ENCODE data around the gene CPLX3.
A peak's percentile ranks its signal among the peaks of the same experiment; 100 is the strongest.

CPLX3 gene

GRCh38 chr15:74826921-74827320, 494 bp downstream of the CPLX3 start:
- TF ChIP-seq YY1 (IDR thresholded peaks at IDR 0.05; ENCODE audit: insufficient read depth, insufficient read length): no peak
- TF ChIP-seq SUZ12 (IDR thresholded peaks at IDR 0.05; ENCODE audit: extremely low read depth, insufficient read depth, insufficient read length): no peak
- no peak for TF ChIP-seq ZNF274 (IDR thresholded peaks at IDR 0.05; ENCODE audit: low read depth, low read length)
- Histone ChIP-seq H3K9ac (ENCODE audit: insufficient read length, low read depth) (no peak overlapping the region), H3K9me3 (ENCODE audit: insufficient read depth, low read length) (no peaks in the 10 kb centered on the region), H3K27me3 (ENCODE audit: insufficient read depth, insufficient read length) (peaks cover 48% of the 10 kb centered on the region), H3K4me1 (ENCODE audit: insufficient read depth, insufficient read length) (peaks cover 3% of the 10 kb centered on the region), H3K4me3 (ENCODE audit: insufficient read length, low read depth) (no peak overlapping the region), H3K36me3 (ENCODE audit: insufficient read depth, insufficient read length, low read length) (no peaks in the 10 kb centered on the region)
- DNase-seq (ENCODE audit: low read depth, low spot score): no peak

GRCh38 chr15:74827614-74828013, 1.2 kb downstream of the CPLX3 start:
- TF ChIP-seq SUZ12 (IDR thresholded peaks at IDR 0.05; ENCODE audit: extremely low read depth, insufficient read depth, insufficient read length) (no peak), YY1 (IDR thresholded peaks at IDR 0.05; ENCODE audit: insufficient read depth, insufficient read length) (no peak), ZNF274 (IDR thresholded peaks at IDR 0.05; ENCODE audit: low read depth, low read length) (no peak)
- Histone ChIP-seq H3K36me3 (ENCODE audit: insufficient read depth, insufficient read length, low read length) (no peaks in the 10 kb centered on the region), H3K4me1 (ENCODE audit: insufficient read depth, insufficient read length) (peaks cover 2% of the 10 kb centered on the region), H3K9ac (ENCODE audit: insufficient read length, low read depth) (no peak overlapping the region), H3K4me3 (ENCODE audit: insufficient read length, low read depth) (no peak overlapping the region), H3K9me3 (ENCODE audit: insufficient read depth, low read length) (no peaks in the 10 kb centered on the region), H3K27me3 (ENCODE audit: insufficient read depth, insufficient read length) (peaks cover 48% of the 10 kb centered on the region)
- DNase-seq (ENCODE audit: low read depth, low spot score): no peak

- H3K27me3 ChIP-seq (ENCODE audit: insufficient read depth, insufficient read length): peaks cover 45% of the 10 kb centered on the region
- no peak overlapping the region for H3K4me3 ChIP-seq (ENCODE audit: insufficient read length, low read depth)
- H3K36me3 ChIP-seq (ENCODE audit: insufficient read depth, insufficient read length, low read length): no peaks in the 10 kb centered on the region
- DNase-seq (ENCODE audit: low read depth, low spot score): no peak
- no peak for TF ChIP-seq YY1 (IDR thresholded peaks at IDR 0.05; ENCODE audit: insufficient read depth, insufficient read length)
- TF ChIP-seq SUZ12 (IDR thresholded peaks at IDR 0.05; ENCODE audit: extremely low read depth, insufficient read depth, insufficient read length): no peak
- H3K4me1 ChIP-seq (ENCODE audit: insufficient read depth, insufficient read length): peaks cover 12% of the 10 kb centered on the region
- no peaks in the 10 kb centered on the region for H3K9me3 ChIP-seq (ENCODE audit: insufficient read depth, low read length)
- H3K9ac ChIP-seq (ENCODE audit: insufficient read length, low read depth): no peak overlapping the region
These were observed 2.4 kb downstream of the CPLX3 start for GRCh38 chr15:74828835-74829234.

GRCh38 chr15:74829486-74829885, 3.1 kb downstream of the CPLX3 start:
- Histone ChIP-seq H3K9ac (ENCODE audit: insufficient read length, low read depth) (no peak overlapping the region), H3K36me3 (ENCODE audit: insufficient read depth, insufficient read length, low read length) (no peaks in the 10 kb centered on the region), H3K4me3 (ENCODE audit: insufficient read length, low read depth) (no peak overlapping the region), H3K27me3 (ENCODE audit: insufficient read depth, insufficient read length) (peaks cover 40% of the 10 kb centered on the region), H3K9me3 (ENCODE audit: insufficient read depth, low read length) (no peaks in the 10 kb centered on the region), H3K4me1 (ENCODE audit: insufficient read depth, insufficient read length) (peaks cover 18% of the 10 kb centered on the region)
- DNase-seq (ENCODE audit: low read depth, low spot score): no peak
- TF ChIP-seq SUZ12 (IDR thresholded peaks at IDR 0.05; ENCODE audit: extremely low read depth, insufficient read depth, insufficient read length) (no peak), ZNF274 (IDR thresholded peaks at IDR 0.05; ENCODE audit: low read depth, low read length) (no peak), YY1 (IDR thresholded peaks at IDR 0.05; ENCODE audit: insufficient read depth, insufficient read length) (no peak)

- no peak overlapping the region for H3K9ac ChIP-seq (ENCODE audit: insufficient read length, low read depth)
- TF ChIP-seq ZNF274 (IDR thresholded peaks at IDR 0.05; ENCODE audit: low read depth, low read length) (no peak), YY1 (IDR thresholded peaks at IDR 0.05; ENCODE audit: insufficient read depth, insufficient read length) (no peak), SUZ12 (IDR thresholded peaks at IDR 0.05; ENCODE audit: extremely low read depth, insufficient read depth, insufficient read length) (no peak)
These were observed 3.6 kb downstream of the CPLX3 start for GRCh38 chr15:74829991-74830390.

GRCh38 chr15:74830868-74831267, 4.4 kb downstream of the CPLX3 start:
- Histone ChIP-seq H3K27me3 (ENCODE audit: insufficient read depth, insufficient read length) (peaks cover 26% of the 10 kb centered on the region), H3K4me1 (ENCODE audit: insufficient read depth, insufficient read length) (peaks cover 22% of the 10 kb centered on the region), H3K36me3 (ENCODE audit: insufficient read depth, insufficient read length, low read length) (peaks cover 6% of the 10 kb centered on the region), H3K4me3 (ENCODE audit: insufficient read length, low read depth) (no peak overlapping the region), H3K9ac (ENCODE audit: insufficient read length, low read depth) (no peak overlapping the region), H3K9me3 (ENCODE audit: insufficient read depth, low read length) (no peaks in the 10 kb centered on the region)
- DNase-seq (ENCODE audit: low read depth, low spot score): no peak
- TF ChIP-seq YY1 (IDR thresholded peaks at IDR 0.05; ENCODE audit: insufficient read depth, insufficient read length): no peak
- no peak for TF ChIP-seq SUZ12 (IDR thresholded peaks at IDR 0.05; ENCODE audit: extremely low read depth, insufficient read depth, insufficient read length)
- TF ChIP-seq ZNF274 (IDR thresholded peaks at IDR 0.05; ENCODE audit: low read depth, low read length): no peak

More at GRCh38 chr15:74829991-74830390, 3.6 kb downstream of the CPLX3 start:
- H3K4me3 ChIP-seq (ENCODE audit: insufficient read length, low read depth): no peak overlapping the region
- H3K27me3 ChIP-seq (ENCODE audit: insufficient read depth, insufficient read length): peaks cover 34% of the 10 kb centered on the region
- no peaks in the 10 kb centered on the region for H3K36me3 ChIP-seq (ENCODE audit: insufficient read depth, insufficient read length, low read length)
- DNase-seq (ENCODE audit: low read depth, low spot score): no peak
- H3K9me3 ChIP-seq (ENCODE audit: insufficient read depth, low read length): no peaks in the 10 kb centered on the region
- H3K4me1 ChIP-seq (ENCODE audit: insufficient read depth, insufficient read length): peaks cover 18% of the 10 kb centered on the region

GRCh38 chr15:74831813-74832495, 5.5 kb downstream of the CPLX3 start:
- peaks cover 16% of the 10 kb centered on the region for H3K36me3 ChIP-seq (ENCODE audit: insufficient read depth, insufficient read length, low read length)
- peak overlapping the region; percentile 62 for H3K9ac ChIP-seq (ENCODE audit: insufficient read length, low read depth)

More at GRCh38 chr15:74831813-74832495, 5.5 kb downstream of the CPLX3 start:
- Histone ChIP-seq H3K9me3 (ENCODE audit: insufficient read depth, low read length) (no peaks in the 10 kb centered on the region), H3K4me1 (ENCODE audit: insufficient read depth, insufficient read length) (peaks cover 22% of the 10 kb centered on the region), H3K27me3 (ENCODE audit: insufficient read depth, insufficient read length) (peaks cover 16% of the 10 kb centered on the region), H3K4me3 (ENCODE audit: insufficient read length, low read depth) (no peak overlapping the region)
- TF ChIP-seq ZNF274 (IDR thresholded peaks at IDR 0.05; ENCODE audit: low read depth, low read length): no peak
- no peak for TF ChIP-seq YY1 (IDR thresholded peaks at IDR 0.05; ENCODE audit: insufficient read depth, insufficient read length)
- no peak for TF ChIP-seq SUZ12 (IDR thresholded peaks at IDR 0.05; ENCODE audit: extremely low read depth, insufficient read depth, insufficient read length)
- no peak for DNase-seq (ENCODE audit: low read depth, low spot score)

Data from NT2/D1 (cell line).